GM21786 (cell line): ENCODE results near the gene LMBR1.
"Not testable (repeated sequence)": the region's sequence is repeated elsewhere in the genome, so short reads cannot be mapped to it uniquely, and the experiment has no call there.

Experiments
- ATAC-seq: cut with Tn5 transposase; IDR thresholded peaks from one replicate; pipeline ENCODE4 v1.9.1; 2021; ENCODE audit not compliant: unreplicated experiment

LMBR1 gene

GRCh38 chr7:156848979-156849378, 44.0 kb downstream of the LMBR1 start:
- ATAC-seq: no peak

- ATAC-seq: no peak
Observed at GRCh38 chr7:156845379-156846101, 47.4 kb downstream of the LMBR1 start.

GRCh38 chr7:156843582-156843981, 49.4 kb downstream of the LMBR1 start:
- not testable (repeated sequence) for ATAC-seq

GRCh38 chr7:156843157-156843556, 49.8 kb downstream of the LMBR1 start:
- no peak for ATAC-seq

GRCh38 chr7:156842740-156843140, 50.2 kb downstream of the LMBR1 start:
- ATAC-seq: no peak

GRCh38 chr7:156842317-156842716, 50.7 kb downstream of the LMBR1 start:
- no peak for ATAC-seq

GRCh38 chr7:156841497-156841896, 51.5 kb downstream of the LMBR1 start:
- no peak for ATAC-seq

- no peak for ATAC-seq
Observed at GRCh38 chr7:156840134-156840533, 52.8 kb downstream of the LMBR1 start.

GRCh38 chr7:156836443-156836842, 56.5 kb downstream of the LMBR1 start:
- ATAC-seq: no peak

- ATAC-seq: no peak
Observed at GRCh38 chr7:156834462-156834861, 58.5 kb downstream of the LMBR1 start.

GRCh38 chr7:156833312-156833711, 59.7 kb downstream of the LMBR1 start:
- ATAC-seq: no peak

GRCh38 chr7:156832195-156832877, 60.6 kb downstream of the LMBR1 start:
- no peak for ATAC-seq

- no peak for ATAC-seq
Observed at GRCh38 chr7:156829669-156830336, 63.2 kb downstream of the LMBR1 start.

- no peak for ATAC-seq
Observed at GRCh38 chr7:156827587-156828203, 65.3 kb downstream of the LMBR1 start.

GRCh38 chr7:156823435-156823834, 69.5 kb downstream of the LMBR1 start:
- ATAC-seq: no peak

- ATAC-seq: no peak
Observed at GRCh38 chr7:156820445-156821063, 72.4 kb downstream of the LMBR1 start.

- ATAC-seq: no peak
Observed at GRCh38 chr7:156819733-156820295, 73.2 kb downstream of the LMBR1 start.

- ATAC-seq: no peak
Observed at GRCh38 chr7:156818133-156818532, 74.8 kb downstream of the LMBR1 start.

- no peak for ATAC-seq
Observed at GRCh38 chr7:156816943-156817572, 75.9 kb downstream of the LMBR1 start.

- ATAC-seq: no peak
Observed at GRCh38 chr7:156811706-156812105, 81.3 kb downstream of the LMBR1 start.
